CD4-positive, alpha-beta T cell treated with Interleukin-15 for 1 hour (primary cell): ENCODE results near the gene LTB4R.

Experiments
- DNase-seq: peaks from one replicate; pipeline ENCODE4 v3.0.0-alpha.2; 2020

Gene LTB4R

GRCh38 chr14:24325041-24325530 is 13.8 kb downstream of the LTB4R start:
- DNase-seq, result no peak

GRCh38 chr14:24325963-24326362 is 14.7 kb downstream of the LTB4R start:
- DNase-seq, result peak; percentile 11

- DNase-seq, result no peak
These were observed 16.0 kb downstream of the LTB4R start for GRCh38 chr14:24327303-24327702.

- peak; percentile 52 for DNase-seq
These were observed 16.6 kb downstream of the LTB4R start for GRCh38 chr14:24327914-24328313.

GRCh38 chr14:24329073-24329663 is 17.9 kb downstream of the LTB4R start:
- no peak for DNase-seq

GRCh38 chr14:24329736-24330135 is 18.4 kb downstream of the LTB4R start:
- peak; percentile 84 for DNase-seq

GRCh38 chr14:24330973-24331674 is 19.8 kb downstream of the LTB4R start:
- no peak for DNase-seq

GRCh38 chr14:24331731-24332267 is 20.5 kb downstream of the LTB4R start:
- DNase-seq, result no peak

GRCh38 chr14:24332268-24332993 is 21.1 kb downstream of the LTB4R start:
- DNase-seq, result peak; percentile 90

GRCh38 chr14:24334431-24335291 is 23.4 kb downstream of the LTB4R start, which contains the start of gene ADCY4:
Gene ADCY4 (minus strand): TSS chr14:24335071. CDS start chr14:24334652, 419 bp downstream.
- DNase-seq, result no peak

- no peak for DNase-seq
These were observed 24.3 kb downstream of the LTB4R start for GRCh38 chr14:24335461-24336171.

- no peak for DNase-seq
These were observed 26.0 kb downstream of the LTB4R start for GRCh38 chr14:24337144-24337823.

GRCh38 chr14:24337824-24338175 is 26.5 kb downstream of the LTB4R start:
- DNase-seq, result no peak

- no peak for DNase-seq
These were observed 27.5 kb downstream of the LTB4R start for GRCh38 chr14:24338843-24339242.

- peak; percentile 64 for DNase-seq
These were observed 28.2 kb downstream of the LTB4R start, which contains the start of gene RIPK3 for GRCh38 chr14:24339284-24340151. Gene RIPK3 (minus strand): TSS chr14:24339991. CDS start chr14:24339826, 165 bp downstream.

GRCh38 chr14:24340606-24341005 is 29.3 kb downstream of the LTB4R start:
- DNase-seq, result no peak

- DNase-seq, result no peak
These were observed 31.6 kb downstream of the LTB4R start for GRCh38 chr14:24342889-24343288.

GRCh38 chr14:24343795-24344660 is 32.7 kb downstream of the LTB4R start:
- no peak for DNase-seq

- DNase-seq, result no peak
These were observed 35.8 kb downstream of the LTB4R start for GRCh38 chr14:24347134-24347533.
